K562 (cell line): ENCODE measurements around the gene CD151. TPM values are rescaled to one million over a fixed set of nuclear protein-coding genes. Genes with fewer than 3 reads are reported as not detected.
A peak's percentile ranks its signal among the peaks of the same experiment; 100 is the strongest.

Source experiments
- BRF1 ChIP-seq: IDR thresholded peaks from 3 replicates; pipeline ENCODE4 v1.6.1; 2011; ENCODE audit warnings: borderline replicate concordance, mild to moderate bottlenecking; ENCODE audit not compliant: insufficient read length; ENCODE audit errors: extremely low read depth
- CBFA2T2 ChIP-seq: fragments of 450-650 bp; conservative IDR thresholded peaks from 2 replicates; pipeline ENCODE4 v1.6.1; 2017; ENCODE audit warnings: mild to moderate bottlenecking
- ERF ChIP-seq: fragments of 450-650 bp; formaldehyde crosslinking; IDR thresholded peaks from 2 replicates; pipeline ENCODE4 v1.4.0; 2020; ENCODE audit warnings: mild to moderate bottlenecking, mixed read lengths
- GATAD2A ChIP-seq: fragments of 450-650 bp; IDR thresholded peaks from 2 replicates; pipeline ENCODE4 v1.6.1; 2017
- GTF2E2 ChIP-seq: fragments of 200-800 bp; sonication (Bioruptor generic); IDR thresholded peaks from 2 replicates; pipeline ENCODE4 v1.6.1; 2016; ENCODE audit warnings: missing genetic modification characterization, missing compliant biosample characterization
- GTF3C2 ChIP-seq: IDR thresholded peaks from 3 replicates; pipeline ENCODE4 v1.6.1; 2011; ENCODE audit warnings: borderline replicate concordance, mild to moderate bottlenecking, moderate library complexity; ENCODE audit not compliant: insufficient read length; ENCODE audit errors: extremely low read depth
- HEY1 ChIP-seq: fragments of 250-450 bp; sonication (Bioruptor Pico); IDR thresholded peaks from 2 replicates; pipeline ENCODE4 v1.5.0; 2020; ENCODE audit warnings: mild to moderate bottlenecking, moderate library complexity, borderline replicate concordance
- IRF1 ChIP-seq: sonication (generic); formaldehyde crosslinking; IDR thresholded peaks from 2 replicates; pipeline ENCODE4 v1.8.0; 2022; ENCODE audit warnings: missing genetic modification reagents, mild to moderate bottlenecking, borderline replicate concordance
- NFE2 ChIP-seq: IDR thresholded peaks from 2 replicates; pipeline ENCODE4 v1.6.1; 2014; ENCODE audit warnings: antibody characterized with exemption, low read depth
- POLR2A ChIP-seq: fragments of 450-650 bp; conservative IDR thresholded peaks from 2 replicates; pipeline ENCODE4 v1.6.1; 2016
- PTBP1 ChIP-seq: fragments of 200-400 bp; formaldehyde crosslinking; IDR thresholded peaks from 2 replicates; pipeline ENCODE4 v1.6.1; 2017; ENCODE audit warnings: low read depth, low read length
- SMAD1 ChIP-seq: fragments of 150-350 bp; IDR thresholded peaks from 2 replicates; pipeline ENCODE4 v1.6.1; 2014; ENCODE audit warnings: low read length, low read depth; ENCODE audit not compliant: partially characterized antibody
- ZFP36 ChIP-seq: fragments of 150-350 bp; IDR thresholded peaks from 2 replicates; pipeline ENCODE4 v1.6.1; 2018; ENCODE audit warnings: low read length, low read depth; ENCODE audit not compliant: partially characterized antibody
- ZNF146 ChIP-seq: IDR thresholded peaks from one replicate; pipeline ENCODE4 v1.6.1; 2018; ENCODE audit warnings: missing compliant biosample characterization; ENCODE audit not compliant: unreplicated experiment
- ZNF224 ChIP-seq: sonication (generic); formaldehyde crosslinking; IDR thresholded peaks from 2 replicates; pipeline ENCODE4 v1.8.0; 2022; ENCODE audit warnings: mild to moderate bottlenecking, missing genetic modification reagents
- ZNF347 ChIP-seq: fragments of 450-650 bp; formaldehyde crosslinking; IDR thresholded peaks from 2 replicates; pipeline ENCODE4 v1.4.0; 2020; ENCODE audit warnings: low read depth, mild to moderate bottlenecking, moderate library complexity
- ZNF639 ChIP-seq, 2 experiments: fragments of 200-800 bp in 1 of 2; sonication (Bioruptor generic) in 1 of 2; sonication (generic) in 1 of 2; formaldehyde crosslinking in 1 of 2; IDR thresholded peaks in 1 of 2; conservative IDR thresholded peaks in 1 of 2; 2 replicates each; pipeline versions ENCODE4 v1.5.0 to v1.6.1; 2016 to 2020; ENCODE audit warnings: missing compliant biosample characterization in 1 of 2, missing genetic modification characterization in 1 of 2, missing genetic modification reagents in 1 of 2
- ZNF668 ChIP-seq: fragments of 250-450 bp; sonication (Bioruptor Pico); IDR thresholded peaks from 2 replicates; pipeline ENCODE4 v1.8.0; 2022; ENCODE audit warnings: mild to moderate bottlenecking, inconsistent platforms
- ZNF740 ChIP-seq, 3 experiments: fragments of 200-800 bp in 1 of 3; sonication (Bioruptor generic) in 1 of 3; sonication (generic) in 1 of 3; formaldehyde crosslinking in 1 of 3; IDR thresholded peaks; 2 replicates each; pipeline versions ENCODE4 v1.6.1 to v1.8.0; 2016 to 2022; ENCODE audit warnings: mild to moderate bottlenecking in 2 of 3, missing compliant biosample characterization in 2 of 3, missing genetic modification characterization in 2 of 3, missing genetic modification reagents in 1 of 3
- ZSCAN32 ChIP-seq: fragments of 450-650 bp; formaldehyde crosslinking; IDR thresholded peaks from 2 replicates; pipeline ENCODE4 v1.4.0; 2020; ENCODE audit warnings: mild to moderate bottlenecking, moderate library complexity
- polyA plus RNA-seq, 8 experiments: library from polyadenylated mRNA; depleted of rRNA in 4 of 8; stranded (reverse) in 5 of 8; unstranded in 3 of 8; fragments of >200 nt; fragmentation: Nextera tagmentation in 2 of 8; fragmentation: Illumina TruSeq in 1 of 8; extraction: Ambion mirVana in 2 of 8; extraction: Trizol in 1 of 8; gene quantifications; 2 replicates each; pipeline versions ENCODE4 v1.2.1 to v1.2.3, GENCODE V29; 2011 to 2014; ENCODE audit warnings: inconsistent platforms in 1 of 8, missing spikeins in 1 of 8
- total RNA-seq, 7 experiments: library from RNA; depleted of rRNA in 6 of 7; stranded (reverse); fragments of >200 nt in 6 of 7; fragmentation: Illumina TruSeq in 2 of 7; extraction: Trizol in 2 of 7; gene quantifications; 2 replicates each; pipeline versions ENCODE4 v1.2.1 to v1.2.3, GENCODE V29; 2011 to 2021; ENCODE audit warnings: low replicate concordance in 1 of 7
- TF ChIP-seq, protein P1 (sequence below): fragments of 450-650 bp; formaldehyde crosslinking; IDR thresholded peaks from 2 replicates; pipeline ENCODE4 v1.4.0; 2020; ENCODE audit warnings: mild to moderate bottlenecking, moderate library complexity

Gene CD151
- total and polyA plus RNA-seq, 9 of the 15 experiments (the other 6 are each of a cell fraction or from before 2014, with no cell fraction given): 2.3 to 187 (median 140) TPM

DNA sequence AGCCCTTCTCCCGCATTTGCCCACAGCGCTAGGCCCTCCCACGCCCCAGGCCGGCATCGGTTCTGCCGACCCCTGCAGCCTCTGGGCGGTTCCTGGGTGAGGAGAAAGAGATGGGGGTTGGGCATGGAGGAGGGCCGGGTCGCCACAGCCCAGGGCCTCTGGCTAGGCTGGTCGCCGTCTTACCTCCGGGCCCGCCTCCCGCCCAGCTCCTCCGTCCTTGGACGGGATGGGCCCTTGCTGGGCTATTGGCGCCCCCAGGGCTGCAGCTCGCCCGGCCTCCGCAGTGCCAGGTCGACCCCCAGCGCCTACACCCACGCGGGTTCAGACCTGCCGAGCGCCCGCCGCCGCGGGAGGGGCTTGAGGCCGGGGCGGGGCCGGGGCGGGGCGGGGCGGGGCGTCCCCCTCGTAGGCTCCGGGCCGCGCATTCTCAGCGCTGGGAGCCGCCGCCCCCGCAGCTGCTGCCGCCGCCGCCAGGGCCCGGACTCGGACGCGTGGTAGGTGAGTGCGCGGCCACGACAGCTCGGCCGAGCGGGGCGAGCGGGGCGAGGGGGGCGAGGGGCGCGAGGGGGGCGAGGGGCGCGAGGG, at the start of gene CD151 (continued):
- TF ChIP-seq ZNF668: no peak
- no peak for TF ChIP-seq ZFP36
- no peak for TF ChIP-seq ZNF224 (CRISPR knock-in tag)
- peak; percentile 2 for TF ChIP-seq ZNF146 (CRISPR knock-in tag)
- TF ChIP-seq NFE2: no peak
- TF ChIP-seq HEY1 (CRISPR knock-in tag): no peak
- TF ChIP-seq GTF2E2 (tag): no peak
- TF ChIP-seq SMAD1: no peak
- no peak for TF ChIP-seq PTBP1
- TF ChIP-seq ZSCAN32 (CRISPR knock-in tag): no peak
- no peak for TF ChIP-seq ZNF347 (CRISPR knock-in tag)
- TF ChIP-seq ERF (CRISPR knock-in tag): 0 out of 2 replicates have a peak, but pooled peaks have one; percentile 54
- TF ChIP-seq POLR2A: peak; percentile 57
- TF ChIP-seq CBFA2T2: no peak
- no peak for TF ChIP-seq BRF1
- no peak for TF ChIP-seq GTF3C2
- TF ChIP-seq, protein P1, sequence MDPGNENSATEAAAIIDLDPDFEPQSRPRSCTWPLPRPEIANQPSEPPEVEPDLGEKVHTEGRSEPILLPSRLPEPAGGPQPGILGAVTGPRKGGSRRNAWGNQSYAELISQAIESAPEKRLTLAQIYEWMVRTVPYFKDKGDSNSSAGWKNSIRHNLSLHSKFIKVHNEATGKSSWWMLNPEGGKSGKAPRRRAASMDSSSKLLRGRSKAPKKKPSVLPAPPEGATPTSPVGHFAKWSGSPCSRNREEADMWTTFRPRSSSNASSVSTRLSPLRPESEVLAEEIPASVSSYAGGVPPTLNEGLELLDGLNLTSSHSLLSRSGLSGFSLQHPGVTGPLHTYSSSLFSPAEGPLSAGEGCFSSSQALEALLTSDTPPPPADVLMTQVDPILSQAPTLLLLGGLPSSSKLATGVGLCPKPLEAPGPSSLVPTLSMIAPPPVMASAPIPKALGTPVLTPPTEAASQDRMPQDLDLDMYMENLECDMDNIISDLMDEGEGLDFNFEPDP: no peak
- no peak for TF ChIP-seq IRF1
- TF ChIP-seq GATAD2A: peak; percentile 41; the same call in 1 of the 2 replicates
- TF ChIP-seq ZNF639 (CRISPR knock-in tag; conservative IDR thresholded peaks at IDR 0.05 in 1 of 2, IDR thresholded peaks at IDR 0.05 in 1 of 2): peak in 1 of 2 experiments; percentile 36; a peak in 1 of 4 replicates
- TF ChIP-seq ZNF740 (CRISPR knock-in tag; IDR thresholded peaks at IDR 0.05): no peak
- 0 out of 4 replicates have a peak, but pooled peaks of 1 of the 2 experiments have one; percentile 17 for TF ChIP-seq ZNF740 (tag; IDR thresholded peaks at IDR 0.05)
